Endothelial cell of umbilical vein (primary cell): ENCODE data around the gene SPAG7. TPM values are rescaled to one million over a fixed set of nuclear protein-coding genes. Genes with fewer than 3 reads are reported as not detected.

ENCODE experiments used
- BruUV-seq: library from RNA; stranded (reverse); fragments of 400-500 nt; replicated peaks from 2 replicates; lab custom pipeline; 2021; lab: Mats Ljungman, UMichigan
- CTCF ChIA-PET: fragments of 300-600, 350-600 bp; sonication (Branson Sonifier 250); formaldehyde crosslinking; loops from one replicate; lab custom pipeline; 2021; ENCODE audit warnings: antibody characterized with exemption, inconsistent platforms; lab: Charles Lee
- POLR2A ChIA-PET: fragments of 300-600, 350-600 bp; sonication (Branson Sonifier 250); formaldehyde crosslinking; loops from one replicate; lab custom pipeline; 2021; ENCODE audit warnings: antibody characterized with exemption, inconsistent platforms; lab: Charles Lee
- DNase-seq: peaks from one replicate; pipeline ENCODE4 v3.0.0-alpha.2; 2011; ENCODE audit warnings: low read depth, low spot score
- FAIRE-seq: peaks from 2 replicates; lab custom pipeline; 2011; peaks lifted over from hg19 to GRCh38; lab: Jason Lieb, UNC
- H2AFZ ChIP-seq: 2 replicates; pipeline ENCODE4 v1.6.0; 2012; ENCODE audit warnings: low read depth, low read length, control low read depth, inconsistent platforms
- H3K27ac ChIP-seq: 2 replicates; pipeline ENCODE4 v1.5.1; 2011; ENCODE audit warnings: low read depth, mild to moderate bottlenecking, control low read depth, low read length, moderate library complexity; ENCODE audit not compliant: insufficient read depth
- H3K27me3 ChIP-seq, 2 experiments: 2 replicates each; pipeline versions ENCODE4 v1.6.0 to v1.6.1; 2011; ENCODE audit warnings: low read length in 2 of 2, mixed read lengths in 1 of 2; ENCODE audit not compliant: control insufficient read depth in 2 of 2, insufficient read depth in 2 of 2
- H3K36me3 ChIP-seq, 2 experiments: 2 replicates in 1 of 2; 3 replicates in 1 of 2; pipeline ENCODE4 v1.5.1; 2011; ENCODE audit warnings: low read length in 2 of 2, mild to moderate bottlenecking in 1 of 2, moderate library complexity in 1 of 2; ENCODE audit not compliant: control insufficient read depth in 2 of 2, insufficient read depth in 2 of 2; ENCODE audit errors: extremely low read depth in 1 of 2
- H3K4me1 ChIP-seq: 3 replicates; pipeline ENCODE4 v1.5.1; 2011; ENCODE audit warnings: mild to moderate bottlenecking, low read length; ENCODE audit not compliant: control insufficient read depth, insufficient read depth; ENCODE audit errors: extremely low read depth
- H3K4me2 ChIP-seq: 2 replicates; pipeline ENCODE4 v1.6.1; 2011; ENCODE audit warnings: low read length, control low read depth, mixed read lengths; ENCODE audit not compliant: insufficient read depth
- H3K4me3 ChIP-seq, 3 experiments: fragments of 200-600 bp in 1 of 3; sonication (generic), shearing (Covaris generic) in 1 of 3; replicated peaks in 1 of 3; 2 replicates each; pipeline ENCODE4 v1.5.1; 2011 to 2016; ENCODE audit warnings: control low read depth in 3 of 3, low read length in 3 of 3, mild to moderate bottlenecking in 2 of 3, inconsistent platforms in 1 of 3, low read depth in 1 of 3, moderate library complexity in 1 of 3; ENCODE audit not compliant: insufficient read depth in 1 of 3
- H3K79me2 ChIP-seq: 2 replicates; pipeline ENCODE4 v1.6.0; 2012; ENCODE audit warnings: low read length, inconsistent platforms; ENCODE audit not compliant: control insufficient read depth, insufficient read depth
- H3K9ac ChIP-seq: replicated peaks from 2 replicates; pipeline ENCODE3; 2011; ENCODE audit warnings: low read length, control low read depth; ENCODE audit not compliant: insufficient read depth; ENCODE audit errors: extremely low read depth
- H3K9me1 ChIP-seq: replicated peaks from 3 replicates; pipeline ENCODE4 v1.6.0; 2011; ENCODE audit warnings: mild to moderate bottlenecking, low read length; ENCODE audit not compliant: control insufficient read depth, insufficient read depth; ENCODE audit errors: extremely low read depth
- H3K9me3 ChIP-seq: replicated peaks from 2 replicates; pipeline ENCODE4 v1.5.1; 2012; ENCODE audit warnings: low read length, inconsistent platforms; ENCODE audit not compliant: control insufficient read depth, insufficient read depth
- H4K20me1 ChIP-seq: replicated peaks from 2 replicates; pipeline ENCODE3; 2011; ENCODE audit warnings: mild to moderate bottlenecking, low read length; ENCODE audit not compliant: control insufficient read depth, insufficient read depth; ENCODE audit errors: extremely low read depth
- CTCF ChIP-seq, 2 donors: IDR thresholded peaks; 1 replicate in 1 of 2; 2 replicates in 1 of 2; pipeline ENCODE4 v1.5.1; 2011; ENCODE audit warnings: low read length in 2 of 2, mild to moderate bottlenecking in 2 of 2, moderate library complexity in 2 of 2, control low read depth in 1 of 2, inconsistent platforms in 1 of 2, low read depth in 1 of 2; ENCODE audit not compliant: insufficient read depth in 1 of 2; ENCODE audit errors: extremely low read depth in 1 of 2
- FOS ChIP-seq: IDR thresholded peaks from 2 replicates; pipeline ENCODE4 v1.6.1; 2011; ENCODE audit warnings: mild to moderate bottlenecking, low read length, moderate library complexity, borderline replicate concordance; ENCODE audit not compliant: insufficient read depth
- GATA2 ChIP-seq: IDR thresholded peaks from 2 replicates; pipeline ENCODE4 v1.7.0; 2011; ENCODE audit warnings: low read depth, mild to moderate bottlenecking, moderate library complexity, mixed read lengths, low read length; ENCODE audit not compliant: insufficient read length, insufficient read depth
- JUN ChIP-seq: IDR thresholded peaks from 2 replicates; pipeline ENCODE4 v1.6.1; 2011; ENCODE audit warnings: borderline replicate concordance, low read depth; ENCODE audit not compliant: insufficient read length, insufficient read depth
- MAX ChIP-seq: IDR thresholded peaks from 2 replicates; pipeline ENCODE4 v1.6.1; 2011; ENCODE audit not compliant: insufficient read depth, insufficient read length
- MYC ChIP-seq: IDR thresholded peaks from one replicate; pipeline ENCODE4 v1.6.1; 2011; ENCODE audit warnings: mild to moderate bottlenecking, low read depth, low read length
- POLR2A ChIP-seq: IDR thresholded peaks from 2 replicates; pipeline ENCODE4 v1.6.1; 2012; ENCODE audit warnings: low read depth, mild to moderate bottlenecking, control low read depth, low read length
- POLR2AphosphoS5 ChIP-seq: IDR thresholded peaks from 2 replicates; pipeline ENCODE4 v1.6.1; 2012; ENCODE audit warnings: low read depth, mild to moderate bottlenecking, control low read depth, low read length, moderate library complexity; ENCODE audit not compliant: insufficient read depth
- dilution Hi-C: fragments of 300-500 bp; cut with MboI; formaldehyde crosslinking; loops from one replicate; pipeline ENCODE4 v1.15.0; 2019; ENCODE audit warnings: low sequenced_read_pairs; ENCODE audit not compliant: extremely low pct_ligation_motif_present
- intact Hi-C: fragments of 100-400 bp; cut with micrococcal nuclease; formaldehyde crosslinking; loops from one replicate; pipeline ENCODE4 v1.10.0; 2022
- polyA plus RNA-seq, 4 experiments: library from polyadenylated mRNA; depleted of rRNA in 3 of 4; stranded (reverse) in 3 of 4; unstranded in 1 of 4; fragments of >200 nt; gene quantifications; 2 replicates each; pipeline versions ENCODE4 v1.2.1 to v1.2.3, GENCODE V29; 2011 to 2012; ENCODE audit warnings: missing spikeins in 1 of 4
- total RNA-seq: library from RNA; stranded (reverse); gene quantifications from 2 replicates; pipeline ENCODE4 v1.2.3, GENCODE V29; 2021

The SPAG7 gene
- total and polyA plus RNA-seq, 2 donors (not counting 3 experiments of a cell fraction or from before 2014, with no cell fraction given) = 68.6 to 75.2 TPM

GRCh38 chr17:4920351-4921048, 47.1 kb downstream of the SPAG7 start:
- intact Hi-C loops = no loop called here
- Histone ChIP-seq H3K79me2 (no peaks in the 10 kb centered on the region), H2AFZ (no peak overlapping the region), H3K9me1 (no peaks in the 10 kb centered on the region), H3K4me1 (no peaks in the 10 kb centered on the region), H3K4me2 (no peak overlapping the region), H3K9ac (no peak overlapping the region), H3K27me3 (no peaks in the 10 kb centered on the region), H3K9me3 (no peaks in the 10 kb centered on the region), H3K36me3 (no peaks in the 10 kb centered on the region), H3K27ac (no peak overlapping the region), H3K4me3 (no peak overlapping the region), H4K20me1 (no peaks in the 10 kb centered on the region)
- TF ChIP-seq CTCF (IDR thresholded peaks at IDR 0.05; ENCODE audit: extremely low read depth in 1 of 2, insufficient read depth in 1 of 2, low read depth in 1 of 2, low read length in 2 of 2) (no peak), POLR2AphosphoS5 (no peak), POLR2A (no peak), MAX (no peak), MYC (no peak), JUN (no peak), FOS (no peak), GATA2 (no peak)
- BruUV-seq = no TSS peak
- DNase-seq (no peak), FAIRE-seq (no peak)
- CTCF ChIA-PET = interaction anchor here (4.3 kb wide), 1 partner anchor 11 kb away, joined by 24 read pairs; no protein-coding TSS in a partner anchor
- dilution Hi-C loops = no loop called here
- POLR2A ChIA-PET = no interaction called here
